Measurements from ENCODE around the gene DCAF15. TPM values are rescaled to one million over a fixed set of nuclear protein-coding genes. Genes with fewer than 3 reads are reported as not detected.
"Not testable (repeated sequence)": the region's sequence is repeated elsewhere in the genome, so short reads cannot be mapped to it uniquely, and the experiment has no call there.

DCAF15 gene
- total RNA-seq, 2 experiments from 2014 or later: 51.3 to 51.9 TPM

GRCh38 chr19:13965926-13966683 lies 13.8 kb downstream of the DCAF15 start:
- H3K36me3 Mint-ChIP-seq (ENCODE audit: low read depth): peaks cover 11% of the 10 kb centered on the region
- H3K4me1 Mint-ChIP-seq (ENCODE audit: low read depth): no peaks in the 10 kb centered on the region
- H3K27me3 Mint-ChIP-seq: no peaks in the 10 kb centered on the region
- no peak overlapping the region for H3K4me3 Mint-ChIP-seq
- no peak overlapping the region for H3K27ac Mint-ChIP-seq
- no peaks in the 10 kb centered on the region for H3K9me3 Mint-ChIP-seq
- no peak for ATAC-seq
- ChIA-PET POLR2A (no interaction called here), CTCF (interaction anchor here (0.6 kb wide), 1 partner anchor 87 kb away, joined by 3 read pairs; no protein-coding TSS in a partner anchor)
- TF ChIP-seq, protein P1, sequence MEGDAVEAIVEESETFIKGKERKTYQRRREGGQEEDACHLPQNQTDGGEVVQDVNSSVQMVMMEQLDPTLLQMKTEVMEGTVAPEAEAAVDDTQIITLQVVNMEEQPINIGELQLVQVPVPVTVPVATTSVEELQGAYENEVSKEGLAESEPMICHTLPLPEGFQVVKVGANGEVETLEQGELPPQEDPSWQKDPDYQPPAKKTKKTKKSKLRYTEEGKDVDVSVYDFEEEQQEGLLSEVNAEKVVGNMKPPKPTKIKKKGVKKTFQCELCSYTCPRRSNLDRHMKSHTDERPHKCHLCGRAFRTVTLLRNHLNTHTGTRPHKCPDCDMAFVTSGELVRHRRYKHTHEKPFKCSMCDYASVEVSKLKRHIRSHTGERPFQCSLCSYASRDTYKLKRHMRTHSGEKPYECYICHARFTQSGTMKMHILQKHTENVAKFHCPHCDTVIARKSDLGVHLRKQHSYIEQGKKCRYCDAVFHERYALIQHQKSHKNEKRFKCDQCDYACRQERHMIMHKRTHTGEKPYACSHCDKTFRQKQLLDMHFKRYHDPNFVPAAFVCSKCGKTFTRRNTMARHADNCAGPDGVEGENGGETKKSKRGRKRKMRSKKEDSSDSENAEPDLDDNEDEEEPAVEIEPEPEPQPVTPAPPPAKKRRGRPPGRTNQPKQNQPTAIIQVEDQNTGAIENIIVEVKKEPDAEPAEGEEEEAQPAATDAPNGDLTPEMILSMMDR (IDR thresholded peaks at IDR 0.05): no peak
- intact Hi-C loops (cut with micrococcal nuclease): no loop called here
- DNase-seq: no peak

DNA sequence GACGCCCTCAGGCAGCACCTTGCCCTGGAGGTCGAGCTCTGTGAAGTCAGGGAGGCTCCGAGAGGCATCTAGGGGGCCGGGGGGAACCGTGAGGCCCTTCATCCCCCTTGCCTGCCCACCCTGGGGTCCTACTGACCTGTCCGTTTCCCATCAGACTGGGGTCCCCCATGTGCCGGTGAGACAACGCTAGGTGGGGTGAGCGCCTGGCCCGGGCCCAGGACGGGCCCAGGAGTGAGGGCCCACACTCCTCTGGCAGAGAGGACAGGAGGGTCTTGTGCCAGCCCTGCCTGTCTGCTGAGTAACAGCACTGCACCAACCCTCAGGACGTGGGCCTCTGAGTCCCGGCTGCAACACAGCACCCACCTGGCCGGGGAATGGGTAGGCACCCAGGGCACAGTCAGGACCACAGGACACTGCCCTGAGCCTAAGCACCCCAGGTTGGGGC lies 14.4 kb downstream of the DCAF15 start:
- Mint-ChIP-seq H3K27me3 (no peaks in the 10 kb centered on the region), H3K4me3 (no peak overlapping the region), H3K4me1 (ENCODE audit: low read depth) (no peaks in the 10 kb centered on the region), H3K9me3 (no peaks in the 10 kb centered on the region), H3K36me3 (ENCODE audit: low read depth) (peaks cover 7% of the 10 kb centered on the region), H3K27ac (no peak overlapping the region)
- POLR2A ChIA-PET: no interaction called here
- CTCF ChIA-PET: interaction anchor here (0.6 kb wide), 1 partner anchor 86 kb away, joined by 3 read pairs; no protein-coding TSS in a partner anchor
- intact Hi-C loops (cut with micrococcal nuclease): no loop called here
- TF ChIP-seq, protein P1 (IDR thresholded peaks at IDR 0.05): no peak
- ATAC-seq: no peak
- DNase-seq: no peak

DNA sequence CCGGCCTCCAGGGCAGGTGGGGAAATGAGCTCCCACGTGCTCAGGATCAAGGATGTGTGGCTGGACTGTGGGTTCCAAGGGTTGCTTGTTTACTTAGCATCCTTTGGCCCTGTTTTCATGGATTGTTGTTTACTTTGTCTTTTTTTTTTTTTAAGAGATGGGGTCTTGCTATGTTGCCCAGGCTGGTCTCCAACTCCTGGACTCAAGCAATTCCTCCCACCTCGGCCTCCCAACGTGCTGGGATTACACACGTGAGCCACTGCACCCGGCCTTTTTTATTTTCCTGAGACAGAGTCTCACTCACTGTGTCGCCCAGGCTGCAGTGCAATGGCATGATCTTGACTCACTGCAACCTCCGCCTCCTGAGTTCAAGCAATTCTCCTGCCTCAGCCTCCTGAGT lies 14.9 kb downstream of the DCAF15 start:
- ChIA-PET POLR2A (interaction anchor here (0.6 kb wide), 1 partner anchor 183 kb away, joined by 3 read pairs; no protein-coding TSS in a partner anchor), CTCF (interaction anchor here (0.6 kb wide), 1 partner anchor 85 kb away, joined by 3 read pairs; no protein-coding TSS in a partner anchor)
- H3K27ac Mint-ChIP-seq; H3K9me3 Mint-ChIP-seq; intact Hi-C loops (cut with micrococcal nuclease); H3K4me1 Mint-ChIP-seq (ENCODE audit: low read depth); ATAC-seq; H3K4me3 Mint-ChIP-seq; DNase-seq; H3K36me3 Mint-ChIP-seq (ENCODE audit: low read depth); H3K27me3 Mint-ChIP-seq: not testable (repeated sequence)

DNA sequence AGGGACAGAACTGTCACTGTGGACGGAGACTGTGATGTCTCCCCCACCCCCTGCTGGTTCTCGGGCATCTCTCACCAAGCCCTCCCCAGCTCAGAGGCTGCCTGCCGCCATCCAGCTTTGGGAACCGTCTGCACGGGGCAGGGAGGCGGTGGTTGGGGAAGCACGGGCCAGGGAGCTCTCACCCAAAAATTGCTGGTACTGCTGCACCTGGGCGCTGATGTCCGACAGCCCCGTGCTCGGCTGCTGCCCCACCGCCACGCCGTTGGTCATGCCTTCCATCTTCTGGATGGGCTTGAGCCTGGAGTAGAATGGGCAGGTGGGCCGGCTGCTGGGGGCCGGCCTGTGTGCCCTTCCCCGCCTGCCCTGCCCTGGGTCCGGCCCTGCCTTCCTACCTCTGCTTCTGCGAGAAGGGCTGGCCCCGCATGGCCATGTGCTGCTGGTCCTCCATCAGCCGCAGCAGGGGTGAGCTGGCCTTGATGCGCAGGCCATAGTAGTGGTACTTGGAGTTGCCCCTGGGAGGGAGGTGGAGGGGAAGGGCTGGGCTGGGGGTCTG lies 16.1 kb downstream of the DCAF15 start:
- intact Hi-C loops (cut with micrococcal nuclease): no loop called here
- no peaks in the 10 kb centered on the region for H3K27me3 Mint-ChIP-seq
- H3K27ac Mint-ChIP-seq: no peak overlapping the region
- ATAC-seq: no peak
- no peaks in the 10 kb centered on the region for H3K4me1 Mint-ChIP-seq (ENCODE audit: low read depth)
- H3K36me3 Mint-ChIP-seq (ENCODE audit: low read depth): peaks cover 6% of the 10 kb centered on the region
- POLR2A ChIA-PET: no interaction called here
- no peaks in the 10 kb centered on the region for H3K9me3 Mint-ChIP-seq
- TF ChIP-seq, protein P1 (IDR thresholded peaks at IDR 0.05): no peak
- H3K4me3 Mint-ChIP-seq: no peak overlapping the region
- CTCF ChIA-PET: interaction anchor here (0.6 to 2.1 kb wide), 2 partner anchors 80 to 91 kb away, joined by 3 to 7 read pairs; no protein-coding TSS in a partner anchor
- no peak for DNase-seq

GRCh38 chr19:13968999-13969398 lies 16.7 kb downstream of the DCAF15 start:
- H3K36me3 Mint-ChIP-seq (ENCODE audit: low read depth): peaks cover 8% of the 10 kb centered on the region
- H3K4me1 Mint-ChIP-seq (ENCODE audit: low read depth): peaks cover 2% of the 10 kb centered on the region
- TF ChIP-seq, protein P1 (IDR thresholded peaks at IDR 0.05): no peak
- no peak for ATAC-seq
- intact Hi-C loops (cut with micrococcal nuclease): no loop called here
- H3K4me3 Mint-ChIP-seq: no peak overlapping the region
- H3K27me3 Mint-ChIP-seq: no peaks in the 10 kb centered on the region
- no peak overlapping the region for H3K27ac Mint-ChIP-seq
- H3K9me3 Mint-ChIP-seq: no peaks in the 10 kb centered on the region
- ChIA-PET CTCF (interaction anchor here (2.1 kb wide), 1 partner anchor 90 kb away, joined by 7 read pairs; no protein-coding TSS in a partner anchor), POLR2A (no interaction called here)
- no peak for DNase-seq
